Activated CD4-positive, alpha-beta T cell treated with anti-CD3 and anti-CD28 coated beads, Interleukin-10, Interleukin-2, amounts not matched to agents 100 ng/mL and 50 ng/mL, durations not matched to agents 16 hours and 8 hours (primary cell): Measurements from ENCODE around the gene SSBP2.

Source experiments
- DNase-seq: peaks from one replicate; pipeline ENCODE4 v3.0.0-alpha.2; 2020

The SSBP2 gene

DNA sequence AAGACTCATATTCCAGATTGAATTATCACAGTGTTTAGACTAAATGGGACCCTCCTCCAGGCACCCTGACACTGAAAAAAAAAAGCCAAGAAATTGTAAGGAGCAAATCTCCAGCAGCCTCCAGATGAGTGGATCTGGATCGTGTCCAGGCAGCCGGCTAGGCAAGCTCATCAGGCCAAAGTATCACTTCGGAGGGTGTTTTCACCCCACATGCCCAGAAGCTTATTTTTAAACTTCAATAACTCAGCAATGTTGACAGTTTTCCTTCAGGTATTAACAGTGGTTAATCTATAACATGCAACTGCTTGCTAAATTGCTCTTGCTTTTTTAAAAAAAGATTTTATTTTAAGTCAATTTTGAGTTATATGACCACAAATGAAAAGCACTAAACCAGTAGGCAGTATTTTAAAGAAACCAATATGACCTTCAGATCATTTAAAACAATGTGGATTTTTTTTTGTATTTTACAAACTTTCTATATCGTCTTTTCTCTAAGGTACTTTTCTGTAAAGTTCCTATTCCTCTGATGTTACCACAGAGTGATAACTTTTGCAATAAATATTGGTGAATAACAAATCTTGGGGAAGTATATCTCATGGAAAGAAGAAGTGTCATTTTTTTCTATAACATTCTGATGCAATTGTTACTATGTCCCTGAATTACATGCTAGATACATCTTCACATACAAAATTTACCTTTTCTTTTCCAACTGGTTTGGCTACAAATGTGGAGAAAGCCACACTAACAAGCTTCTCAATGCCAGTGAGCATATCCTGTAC lies 387.6 kb downstream of the SSBP2 start:
- DNase-seq: no peak
